IMR-90 (cell line): ENCODE data around the gene ZNF594.

Experiments
- BHLHE40 ChIP-seq: fragments of 150-350 bp; IDR thresholded peaks from 2 replicates; pipeline ENCODE4 v1.6.1; 2016; ENCODE audit warnings: mild to moderate bottlenecking, low read depth, low read length
- CHD1 ChIP-seq: IDR thresholded peaks from 2 replicates; pipeline ENCODE4 v1.6.1; 2012; ENCODE audit warnings: low read depth, low read length, improper control_type of control experiment
- CTCF ChIP-seq: conservative IDR thresholded peaks from 2 replicates; pipeline ENCODE4 v1.5.1; 2012; ENCODE audit warnings: mild to moderate bottlenecking, low read depth, low read length, improper control_type of control experiment
- MAFK ChIP-seq: IDR thresholded peaks from 2 replicates; pipeline ENCODE4 v1.6.1; 2012; ENCODE audit warnings: low read depth, low read length, improper control_type of control experiment
- MXI1 ChIP-seq: IDR thresholded peaks from 2 replicates; pipeline ENCODE4 v1.6.1; 2012; ENCODE audit warnings: low read depth, mild to moderate bottlenecking, low read length, moderate library complexity, borderline replicate concordance
- POLR2A ChIP-seq: IDR thresholded peaks from 2 replicates; pipeline ENCODE4 v1.6.1; 2012; ENCODE audit warnings: mild to moderate bottlenecking, low read depth, low read length
- RCOR1 ChIP-seq: IDR thresholded peaks from 2 replicates; pipeline ENCODE4 v1.6.1; 2012; ENCODE audit warnings: mild to moderate bottlenecking, low read length, improper control_type of control experiment; ENCODE audit not compliant: insufficient replicate concordance
- USF2 ChIP-seq: fragments of 150-350 bp; IDR thresholded peaks from 2 replicates; pipeline ENCODE4 v1.6.1; 2017; ENCODE audit warnings: mild to moderate bottlenecking, antibody characterized with exemption, low read length, low read depth

- TF ChIP-seq CTCF = no peak
- TF ChIP-seq RCOR1 = no peak
- TF ChIP-seq POLR2A = no peak
- no peak for TF ChIP-seq CHD1
- no peak for TF ChIP-seq BHLHE40
- no peak for TF ChIP-seq MXI1
- TF ChIP-seq USF2 = no peak
- TF ChIP-seq MAFK = no peak
These were observed 45.4 kb upstream of the ZNF594 start for GRCh38 chr17:5236938-5237540.
